GM12878 (cell line): ENCODE data around the gene ZIC5. TPM values are rescaled to one million over a fixed set of nuclear protein-coding genes. Genes with fewer than 3 reads are reported as not detected.

ENCODE experiments used
- ATAC-seq: fragments of 200-7000 bp; cut with Tn5 transposase; 3 replicates; pipeline ENCODE4 v1.9.1; 2020; ENCODE audit warnings: mild to moderate bottlenecking, moderate library complexity
- BruUV-seq: library from RNA; stranded (reverse); fragments of 400-500 nt; replicated peaks from 2 replicates; lab custom pipeline; 2021; lab: Mats Ljungman, UMichigan
- CTCF ChIA-PET: fragments of 300-600 bp; sonication (Branson Sonifier 250); formaldehyde crosslinking; extraction: SDS; loops from one replicate; lab custom pipeline; 2021; ENCODE audit warnings: inconsistent platforms; lab: Yijun Ruan, JAX
- POLR2A ChIA-PET: fragments of 350-600 bp; formaldehyde crosslinking; extraction: SDS; loops from one replicate; lab custom pipeline; 2021; ENCODE audit warnings: inconsistent platforms; lab: Charles Lee
- RAD21 ChIA-PET: fragments of 300-600 bp; sonication (Branson Sonifier 250); formaldehyde crosslinking; loops from one replicate; lab custom pipeline; 2023; ENCODE audit warnings: antibody characterized with exemption; ENCODE audit not compliant: unreplicated experiment; lab: Charles Lee
- SMC1A ChIA-PET: fragments of 300-600 bp; sonication (Branson Sonifier 250); formaldehyde crosslinking; loops from one replicate; lab custom pipeline; 2023; ENCODE audit not compliant: unreplicated experiment, uncharacterized antibody; lab: Charles Lee
- DNase-seq: peaks from one replicate; pipeline ENCODE4 v3.0.0-alpha.2; 2011; ENCODE audit warnings: low read depth, low spot score
- FAIRE-seq: peaks from 3 replicates; lab custom pipeline; 2011; peaks lifted over from hg19 to GRCh38; lab: Jason Lieb, UNC
- H2AFZ ChIP-seq: 2 replicates; pipeline ENCODE4 v1.6.0; 2011; ENCODE audit warnings: low read depth, low read length, control low read depth; ENCODE audit not compliant: control insufficient read depth
- H3K27ac ChIP-seq: 2 replicates; pipeline ENCODE4 v1.5.1; 2011; ENCODE audit warnings: control low read depth; ENCODE audit not compliant: control insufficient read depth, insufficient read depth
- H3K27me3 ChIP-seq, 2 experiments: replicated peaks in 1 of 2; 2 replicates each; pipeline versions ENCODE4 v1.6.0 to v1.6.1; 2011; ENCODE audit warnings: low read length in 1 of 2; ENCODE audit not compliant: control insufficient read depth in 2 of 2, insufficient read depth in 2 of 2
- H3K36me3 ChIP-seq, 2 experiments: 2 replicates each; pipeline ENCODE4 v1.5.1; 2011; ENCODE audit warnings: low read length in 1 of 2; ENCODE audit not compliant: control insufficient read depth in 2 of 2, insufficient read depth in 2 of 2
- H3K4me1 ChIP-seq: 2 replicates; pipeline ENCODE4 v1.6.1; 2011; ENCODE audit warnings: mild to moderate bottlenecking, low read length, moderate library complexity, mixed read lengths; ENCODE audit not compliant: control insufficient read depth, insufficient read depth
- H3K4me2 ChIP-seq: 2 replicates; pipeline ENCODE4 v1.6.0; 2011; ENCODE audit warnings: control low read depth; ENCODE audit not compliant: control insufficient read depth, insufficient read depth
- H3K4me3 ChIP-seq: fragments of 200-600 bp; sonication (generic); 2 replicates; pipeline ENCODE4 v1.5.1; 2016
- H3K79me2 ChIP-seq: 2 replicates; pipeline ENCODE4 v1.6.0; 2011; ENCODE audit warnings: low read length; ENCODE audit not compliant: control insufficient read depth, insufficient read depth
- H3K9ac ChIP-seq: 2 replicates; pipeline ENCODE4 v1.8.0; 2011; ENCODE audit warnings: low read length, control low read depth, mixed read lengths; ENCODE audit not compliant: control insufficient read depth, insufficient read depth
- H3K9me3 ChIP-seq: replicated peaks from 3 replicates; pipeline ENCODE4 v1.5.1; 2011; ENCODE audit warnings: mild to moderate bottlenecking, low read length; ENCODE audit not compliant: control insufficient read depth, insufficient read depth
- H4K20me1 ChIP-seq: 2 replicates; pipeline ENCODE4 v1.6.0; 2011; ENCODE audit not compliant: control insufficient read depth, insufficient read depth
- CHD4 ChIP-seq: fragments of 200-600 bp; sonication (generic); IDR thresholded peaks from 2 replicates; pipeline ENCODE4 v1.6.1; 2016; ENCODE audit warnings: mild to moderate bottlenecking
- DPF2 ChIP-seq: fragments of 450-650 bp; IDR thresholded peaks from 2 replicates; pipeline ENCODE4 v1.6.1; 2017; ENCODE audit warnings: mild to moderate bottlenecking
- E4F1 ChIP-seq: fragments of 450-650 bp; IDR thresholded peaks from 2 replicates; pipeline ENCODE4 v1.6.1; 2018; ENCODE audit warnings: borderline replicate concordance, mild to moderate bottlenecking; ENCODE audit not compliant: partially characterized antibody
- LARP7 ChIP-seq: fragments of 450-650 bp; IDR thresholded peaks from 2 replicates; pipeline ENCODE4 v1.6.1; 2017; ENCODE audit warnings: mild to moderate bottlenecking
- MAX ChIP-seq: IDR thresholded peaks from 2 replicates; pipeline ENCODE4 v1.6.1; 2012; ENCODE audit warnings: low read depth, low read length, improper control_type of control experiment
- NBN ChIP-seq: fragments of 450-650 bp; IDR thresholded peaks from 2 replicates; pipeline ENCODE4 v1.6.1; 2016
- NFIC ChIP-seq: IDR thresholded peaks from 2 replicates; pipeline ENCODE4 v1.6.1; 2012; ENCODE audit warnings: low read depth, mild to moderate bottlenecking, inconsistent platforms, low read length, moderate library complexity
- POLR2AphosphoS2 ChIP-seq: IDR thresholded peaks from 2 replicates; pipeline ENCODE4 v1.6.1; 2011; ENCODE audit warnings: low read depth, mild to moderate bottlenecking, low read length, improper control_type of control experiment, moderate library complexity
- RAD51 ChIP-seq: fragments of 450-650 bp; IDR thresholded peaks from 2 replicates; pipeline ENCODE4 v1.6.1; 2016; ENCODE audit warnings: moderate library complexity, mild to moderate bottlenecking, inconsistent platforms
- SMAD1 ChIP-seq: fragments of 450-650 bp; IDR thresholded peaks from 2 replicates; pipeline ENCODE4 v1.6.1; 2018; ENCODE audit warnings: mild to moderate bottlenecking, low read depth; ENCODE audit not compliant: partially characterized antibody
- SREBF1 ChIP-seq: IDR thresholded peaks from 2 replicates; pipeline ENCODE4 v1.6.1; 2012; ENCODE audit warnings: mild to moderate bottlenecking, low read length
- SREBF2 ChIP-seq: IDR thresholded peaks from 2 replicates; pipeline ENCODE4 v1.6.1; 2012; ENCODE audit warnings: mild to moderate bottlenecking, low read length
- SRF ChIP-seq, 2 experiments: IDR thresholded peaks; 2 replicates each; pipeline ENCODE4 v1.6.1; 2011; ENCODE audit warnings: low read depth in 2 of 2, low read length in 2 of 2, mild to moderate bottlenecking in 1 of 2, moderate library complexity in 1 of 2
- TCF7 ChIP-seq: IDR thresholded peaks from 2 replicates; pipeline ENCODE4 v1.6.1; 2014; ENCODE audit warnings: antibody characterized with exemption, borderline replicate concordance
- ZNF274 ChIP-seq: IDR thresholded peaks from one replicate; pipeline ENCODE4 v1.8.0; 2011; ENCODE audit not compliant: insufficient read length, insufficient read depth
- WGBS: methylation state at CpG from one replicate; pipeline ENCODE4 v1.1.6; 2016; ENCODE audit warnings: low lambda C conversion rate; ENCODE audit not compliant: insufficient replicate concordance, insufficient coverage; ENCODE audit errors: missing lambda C conversion rate; 5-methylcytosine and 5-hydroxymethylcytosine counted together
- in situ Hi-C: fragments of 300-500 bp; cut with MboI; formaldehyde crosslinking; loops from 9 replicates; pipeline ENCODE4 v1.14.3; 2018; ENCODE audit warnings: mixed read lengths
- intact Hi-C: fragments of 100-400 bp; cut with micrococcal nuclease; formaldehyde crosslinking; loops from one replicate; pipeline ENCODE4 v1.14.2; 2022; ENCODE audit not compliant: unreplicated experiment
- polyA plus RNA-seq, 11 experiments: library from polyadenylated mRNA; depleted of rRNA in 4 of 11; unstranded in 6 of 11; stranded (reverse) in 5 of 11; fragments of >200 nt; fragmentation: Nextera tagmentation in 4 of 11; fragmentation: Illumina TruSeq in 1 of 11; extraction: Ambion mirVana in 4 of 11; extraction: Trizol in 1 of 11; gene quantifications; 1 replicate in 1 of 11; 2 replicates in 10 of 11; pipeline versions ENCODE4 v1.2.1 to v1.2.3, GENCODE V29; 2011 to 2016; ENCODE audit warnings: inconsistent platforms in 2 of 11, missing spikeins in 2 of 11, low read depth in 1 of 11
- total RNA-seq, 4 experiments: library from RNA; depleted of rRNA in 3 of 4; stranded (reverse); fragments of >200 nt in 3 of 4; fragmentation: Illumina TruSeq in 1 of 4; extraction: Trizol in 1 of 4; gene quantifications; 2 replicates each; pipeline versions ENCODE4 v1.2.1 to v1.2.3, GENCODE V29; 2013 to 2021
- TF ChIP-seq, protein P1 (sequence below): IDR thresholded peaks from 2 replicates; pipeline ENCODE4 v1.6.1; 2011; ENCODE audit warnings: borderline replicate concordance, low read depth, mild to moderate bottlenecking, moderate library complexity, mixed read lengths, low read length; ENCODE audit not compliant: insufficient read depth; ENCODE audit errors: extremely low read length

The ZIC5 gene
- total and polyA plus RNA-seq, 10 of the 15 experiments (the other 5 are each of a cell fraction or from before 2014, with no cell fraction given), result not detected

DNA sequence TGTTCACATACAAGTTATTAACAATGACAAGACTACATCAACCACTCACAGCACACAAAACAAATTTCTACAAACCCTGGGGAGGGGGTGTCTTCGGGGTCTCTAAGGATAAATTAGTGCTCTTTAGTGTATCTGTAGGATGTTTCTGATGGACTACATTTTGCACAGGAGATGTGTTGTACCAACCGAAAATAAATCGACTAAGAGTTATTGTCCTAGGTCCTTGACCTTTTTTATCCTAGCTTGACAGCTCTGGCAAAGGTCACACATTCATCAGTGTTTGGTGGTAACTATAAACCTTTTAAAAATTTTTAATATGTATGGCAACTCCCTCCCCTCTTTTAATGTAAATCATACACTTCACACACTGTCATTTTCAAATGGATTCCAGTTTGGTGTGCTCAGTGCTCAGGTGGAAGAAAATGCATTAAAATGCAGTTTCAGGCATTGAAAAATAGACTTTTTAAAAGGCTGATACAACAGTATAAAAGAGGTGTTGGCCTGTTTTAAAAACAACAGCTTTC is 7.7 kb downstream of the ZIC5 start:
- Histone ChIP-seq H3K9me3 (no peaks in the 10 kb centered on the region; the same call in 2 of the 3 replicates), H3K4me1 (no peaks in the 10 kb centered on the region)
- ATAC-seq, result no peak

GRCh38 chr13:99962242-99962641 is 9.3 kb downstream of the ZIC5 start:
- ChIA-PET CTCF (no interaction called here), SMC1A (no interaction called here), POLR2A (no interaction called here), RAD21 (no interaction called here)
- in situ Hi-C loops, result no loop called here
- Histone ChIP-seq H3K4me2 (no peak overlapping the region), H3K9ac (no peak overlapping the region), H3K27ac (no peak overlapping the region), H3K9me3 (no peaks in the 10 kb centered on the region), H4K20me1 (no peaks in the 10 kb centered on the region), H3K27me3 (peaks cover 5 to 23% of the 10 kb centered on the region in 2 experiments), H2AFZ (no peak overlapping the region), H3K4me1 (no peaks in the 10 kb centered on the region), H3K79me2 (no peaks in the 10 kb centered on the region), H3K36me3 (no peaks in the 10 kb centered on the region), H3K4me3 (no peak overlapping the region)
- ATAC-seq (no peak), FAIRE-seq (no peak), DNase-seq (no peak)
- BruUV-seq, result no TSS peak
- intact Hi-C loops, result no loop called here
- WGBS, result 0% methylated on average over 1 of the region's 1 CpG
- TF ChIP-seq E4F1 (no peak), TCF7 (no peak), MAX (no peak), DPF2 (no peak), ZNF274 (no peak), NBN (no peak), POLR2AphosphoS2 (no peak), LARP7 (no peak), RAD51 (no peak)
- TF ChIP-seq, protein P1, sequence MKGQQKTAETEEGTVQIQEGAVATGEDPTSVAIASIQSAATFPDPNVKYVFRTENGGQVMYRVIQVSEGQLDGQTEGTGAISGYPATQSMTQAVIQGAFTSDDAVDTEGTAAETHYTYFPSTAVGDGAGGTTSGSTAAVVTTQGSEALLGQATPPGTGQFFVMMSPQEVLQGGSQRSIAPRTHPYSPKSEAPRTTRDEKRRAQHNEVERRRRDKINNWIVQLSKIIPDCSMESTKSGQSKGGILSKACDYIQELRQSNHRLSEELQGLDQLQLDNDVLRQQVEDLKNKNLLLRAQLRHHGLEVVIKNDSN, result no peak

More for the DNA sequence above, 7.7 kb downstream of the ZIC5 start:
- Histone ChIP-seq H3K36me3 (no peaks in the 10 kb centered on the region), H3K4me2 (no peak overlapping the region), H3K79me2 (no peaks in the 10 kb centered on the region), H3K27ac (no peak overlapping the region)
- DNase-seq, result no peak
- BruUV-seq, result no TSS peak
- in situ Hi-C loops, result no loop called here
- no peak for TF ChIP-seq SRF (IDR thresholded peaks at IDR 0.05; ENCODE audit: low read depth in 2 of 2, low read length in 2 of 2)
- no peak for TF ChIP-seq SREBF2
- TF ChIP-seq CHD4, result no peak
- TF ChIP-seq SMAD1, result no peak
- no peak for TF ChIP-seq POLR2AphosphoS2
- TF ChIP-seq NFIC, result no peak
- no peak for TF ChIP-seq SREBF1
- TF ChIP-seq, all 136 proteins: peak for 0
- Histone ChIP-seq H2AFZ (no peak overlapping the region), H3K4me3 (no peak overlapping the region), H3K27me3 (peaks cover 2 to 26% of the 10 kb centered on the region in 2 experiments), H4K20me1 (no peaks in the 10 kb centered on the region), H3K9ac (no peak overlapping the region)
- CTCF ChIA-PET, result interaction anchor here (0.6 kb wide), 1 partner anchor 47 kb away, joined by 3 read pairs; no protein-coding TSS in a partner anchor
- POLR2A ChIA-PET, result no interaction called here
- FAIRE-seq, result no peak
- SMC1A ChIA-PET, result no interaction called here
- 14% methylated on average over 3 of the region's 3 CpGs for WGBS
- intact Hi-C loops, result no loop called here
- RAD21 ChIA-PET, result no interaction called here
